ENCODE measurements around the gene SPATA20.

SPATA20 gene

DNA sequence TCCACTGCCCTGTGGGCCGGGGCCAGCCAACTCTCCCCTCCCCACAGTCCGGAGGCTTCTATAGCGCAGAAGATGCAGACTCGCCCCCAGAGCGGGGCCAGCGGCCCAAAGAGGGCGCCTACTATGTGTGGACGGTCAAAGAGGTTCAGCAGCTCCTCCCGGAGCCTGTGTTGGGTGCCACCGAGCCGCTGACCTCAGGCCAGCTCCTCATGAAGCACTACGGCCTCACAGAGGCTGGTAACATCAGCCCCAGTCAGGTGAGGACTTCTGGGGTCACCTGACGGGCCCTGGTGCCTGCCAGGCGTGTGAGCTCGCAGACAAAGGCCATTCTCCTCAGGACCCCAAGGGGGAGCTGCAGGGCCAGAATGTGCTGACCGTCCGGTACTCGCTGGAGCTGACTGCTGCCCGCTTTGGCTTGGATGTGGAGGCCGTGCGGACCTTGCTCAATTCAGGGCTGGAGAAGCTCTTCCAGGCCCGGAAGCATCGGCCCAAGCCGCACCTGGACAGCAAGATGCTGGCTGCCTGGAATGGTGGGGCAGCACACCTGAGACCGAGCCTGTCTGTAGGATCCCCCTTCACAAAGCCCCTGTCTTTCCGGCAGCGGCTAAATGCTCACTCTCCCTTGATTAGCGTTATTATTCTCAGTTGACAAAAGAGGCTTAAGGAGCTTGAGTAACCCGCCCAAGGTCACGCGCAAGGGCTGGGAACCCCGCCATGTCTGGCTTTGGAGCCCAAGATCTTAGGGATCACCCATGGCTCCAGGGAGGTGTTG, 3.9 kb downstream of the SPATA20 start:
- no peak overlapping the region for H3K4me3 ChIP-seq (ENCODE audit: low read depth in 1 of 2, low read length in 2 of 2)
- H3K9ac ChIP-seq (ENCODE audit: low read depth, low read length), result no peak overlapping the region
- H3K79me2 ChIP-seq (ENCODE audit: insufficient read depth, low read length), result no peaks in the 10 kb centered on the region
- no peak overlapping the region for H2AFZ ChIP-seq (ENCODE audit: low read depth, low read length)
- no peak for DNase-seq
- peaks cover 18% of the 10 kb centered on the region for H3K4me1 ChIP-seq (ENCODE audit: insufficient read depth, low read length)
- H3K36me3 ChIP-seq (ENCODE audit: insufficient read depth, low read length), result no peaks in the 10 kb centered on the region
- no peak for TF ChIP-seq EZH2 (IDR thresholded peaks at IDR 0.05; ENCODE audit: borderline replicate concordance, low read depth, low read length, severe bottlenecking)
- TF ChIP-seq, protein P1, sequence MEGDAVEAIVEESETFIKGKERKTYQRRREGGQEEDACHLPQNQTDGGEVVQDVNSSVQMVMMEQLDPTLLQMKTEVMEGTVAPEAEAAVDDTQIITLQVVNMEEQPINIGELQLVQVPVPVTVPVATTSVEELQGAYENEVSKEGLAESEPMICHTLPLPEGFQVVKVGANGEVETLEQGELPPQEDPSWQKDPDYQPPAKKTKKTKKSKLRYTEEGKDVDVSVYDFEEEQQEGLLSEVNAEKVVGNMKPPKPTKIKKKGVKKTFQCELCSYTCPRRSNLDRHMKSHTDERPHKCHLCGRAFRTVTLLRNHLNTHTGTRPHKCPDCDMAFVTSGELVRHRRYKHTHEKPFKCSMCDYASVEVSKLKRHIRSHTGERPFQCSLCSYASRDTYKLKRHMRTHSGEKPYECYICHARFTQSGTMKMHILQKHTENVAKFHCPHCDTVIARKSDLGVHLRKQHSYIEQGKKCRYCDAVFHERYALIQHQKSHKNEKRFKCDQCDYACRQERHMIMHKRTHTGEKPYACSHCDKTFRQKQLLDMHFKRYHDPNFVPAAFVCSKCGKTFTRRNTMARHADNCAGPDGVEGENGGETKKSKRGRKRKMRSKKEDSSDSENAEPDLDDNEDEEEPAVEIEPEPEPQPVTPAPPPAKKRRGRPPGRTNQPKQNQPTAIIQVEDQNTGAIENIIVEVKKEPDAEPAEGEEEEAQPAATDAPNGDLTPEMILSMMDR (IDR thresholded peaks at IDR 0.05; ENCODE audit: borderline replicate concordance, extremely low read depth, low read length, poor library complexity, severe bottlenecking), result peak; percentile 49
- H3K9me3 ChIP-seq (ENCODE audit: insufficient read depth, low read length, severe bottlenecking), result no peaks in the 10 kb centered on the region
- no peaks in the 10 kb centered on the region for H4K20me1 ChIP-seq (ENCODE audit: insufficient read depth, low read length)
- no peak overlapping the region for H3K4me2 ChIP-seq (ENCODE audit: insufficient read depth, low read length)
- H3K27me3 ChIP-seq (ENCODE audit: insufficient read depth, low read length, poor library complexity), result no peaks in the 10 kb centered on the region
- no peak overlapping the region for H3K27ac ChIP-seq (ENCODE audit: low read length)
- no peak for ATAC-seq (ENCODE audit: insufficient read depth, low read depth)

DNA sequence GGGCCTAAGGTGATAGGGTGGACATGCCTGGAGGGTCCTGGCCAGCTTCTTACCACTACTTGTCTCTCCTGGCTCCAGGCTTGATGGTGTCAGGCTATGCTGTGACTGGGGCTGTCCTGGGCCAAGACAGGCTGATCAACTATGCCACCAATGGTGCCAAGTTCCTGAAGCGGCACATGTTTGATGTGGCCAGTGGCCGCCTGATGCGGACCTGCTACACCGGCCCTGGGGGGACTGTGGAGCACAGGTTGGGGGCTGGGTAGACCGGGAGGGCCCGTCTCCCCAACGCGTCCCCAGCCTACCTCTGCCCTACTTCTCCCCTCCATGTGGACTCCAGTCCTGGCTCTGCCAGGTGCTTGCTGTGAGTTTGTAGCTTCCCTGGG, 4.5 kb downstream of the SPATA20 start:
- no peaks in the 10 kb centered on the region for H3K27me3 ChIP-seq (ENCODE audit: insufficient read depth, low read length, poor library complexity)
- no peak for DNase-seq
- ATAC-seq (ENCODE audit: insufficient read depth, low read depth), result no peak
- no peak overlapping the region for H3K4me3 ChIP-seq (ENCODE audit: low read depth in 1 of 2, low read length in 2 of 2)
- H3K4me1 ChIP-seq (ENCODE audit: insufficient read depth, low read length), result peaks cover 15% of the 10 kb centered on the region
- TF ChIP-seq, protein P1 (IDR thresholded peaks at IDR 0.05; ENCODE audit: borderline replicate concordance, extremely low read depth, low read length, poor library complexity, severe bottlenecking), result no peak
- no peak for TF ChIP-seq EZH2 (IDR thresholded peaks at IDR 0.05; ENCODE audit: borderline replicate concordance, low read depth, low read length, severe bottlenecking)
- no peaks in the 10 kb centered on the region for H3K79me2 ChIP-seq (ENCODE audit: insufficient read depth, low read length)
- H3K27ac ChIP-seq (ENCODE audit: low read length), result no peak overlapping the region
- H3K9ac ChIP-seq (ENCODE audit: low read depth, low read length), result no peak overlapping the region
- no peak overlapping the region for H2AFZ ChIP-seq (ENCODE audit: low read depth, low read length)
- H4K20me1 ChIP-seq (ENCODE audit: insufficient read depth, low read length), result no peaks in the 10 kb centered on the region
- H3K36me3 ChIP-seq (ENCODE audit: insufficient read depth, low read length), result no peaks in the 10 kb centered on the region
- no peak overlapping the region for H3K4me2 ChIP-seq (ENCODE audit: insufficient read depth, low read length)
- H3K9me3 ChIP-seq (ENCODE audit: insufficient read depth, low read length, severe bottlenecking), result no peaks in the 10 kb centered on the region

DNA sequence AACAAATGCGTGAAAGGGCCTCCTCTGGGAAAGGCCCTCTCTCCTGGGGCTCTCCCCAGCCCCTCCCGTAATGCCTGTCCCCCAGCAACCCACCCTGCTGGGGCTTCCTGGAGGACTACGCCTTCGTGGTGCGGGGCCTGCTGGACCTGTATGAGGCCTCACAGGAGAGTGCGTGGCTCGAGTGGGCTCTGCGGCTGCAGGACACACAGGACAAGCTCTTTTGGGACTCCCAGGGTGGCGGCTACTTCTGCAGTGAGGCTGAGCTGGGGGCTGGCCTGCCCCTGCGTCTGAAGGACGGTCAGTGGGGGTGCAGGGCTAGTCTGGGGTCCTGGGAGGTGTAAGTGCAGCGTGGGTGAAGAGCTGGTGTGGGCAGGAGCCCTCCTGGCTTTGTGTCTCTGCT, 4.9 kb downstream of the SPATA20 start:
- ATAC-seq (ENCODE audit: insufficient read depth, low read depth) (no peak), DNase-seq (no peak)
- H3K79me2 ChIP-seq (ENCODE audit: insufficient read depth, low read length), result no peaks in the 10 kb centered on the region
- no peak overlapping the region for H2AFZ ChIP-seq (ENCODE audit: low read depth, low read length)
- no peaks in the 10 kb centered on the region for H4K20me1 ChIP-seq (ENCODE audit: insufficient read depth, low read length)
- H3K4me2 ChIP-seq (ENCODE audit: insufficient read depth, low read length), result no peak overlapping the region
- no peaks in the 10 kb centered on the region for H3K36me3 ChIP-seq (ENCODE audit: insufficient read depth, low read length)
- peaks cover 10% of the 10 kb centered on the region for H3K4me1 ChIP-seq (ENCODE audit: insufficient read depth, low read length)
- no peak overlapping the region for H3K4me3 ChIP-seq (ENCODE audit: low read depth in 1 of 2, low read length in 2 of 2)
- no peak overlapping the region for H3K9ac ChIP-seq (ENCODE audit: low read depth, low read length)
- no peaks in the 10 kb centered on the region for H3K9me3 ChIP-seq (ENCODE audit: insufficient read depth, low read length, severe bottlenecking)
- TF ChIP-seq, protein P1 (IDR thresholded peaks at IDR 0.05; ENCODE audit: borderline replicate concordance, extremely low read depth, low read length, poor library complexity, severe bottlenecking), result no peak
- no peak for TF ChIP-seq EZH2 (IDR thresholded peaks at IDR 0.05; ENCODE audit: borderline replicate concordance, low read depth, low read length, severe bottlenecking)
- H3K27me3 ChIP-seq (ENCODE audit: insufficient read depth, low read length, poor library complexity), result no peaks in the 10 kb centered on the region
- H3K27ac ChIP-seq (ENCODE audit: low read length), result no peak overlapping the region
